ENCODE results near the gene KCNK7. TPM values are rescaled to one million over a fixed set of nuclear protein-coding genes. Genes with fewer than 3 reads are reported as not detected.

KCNK7 gene
- total RNA-seq, 1 experiment from 2014 or later, result 0.69 TPM

GRCh38 chr11:65641297-65642013 lies 45.9 kb upstream of the KCNK7 start:
- Histone ChIP-seq H3K4me3 (ENCODE audit: low read depth in 2 of 2, low read length in 2 of 2) (no peak overlapping the region), H3K27ac (ENCODE audit: low read length) (no peak overlapping the region), H3K27me3 (ENCODE audit: control insufficient read depth, insufficient read depth, low read length) (no peaks in the 10 kb centered on the region), H3K9me3 (ENCODE audit: control insufficient read depth, insufficient read depth, low read depth, low read length) (no peaks in the 10 kb centered on the region), H3K4me1 (ENCODE audit: control insufficient read depth, insufficient read depth, low read length) (peaks cover 24% of the 10 kb centered on the region), H3K36me3 (ENCODE audit: control insufficient read depth, insufficient read depth, low read length) (peaks cover 2% of the 10 kb centered on the region; the same call in 1 of the 2 replicates)
- TF ChIP-seq CTCF (IDR thresholded peaks at IDR 0.05), result no peak
- no peak for TF ChIP-seq POLR2AphosphoS5 (IDR thresholded peaks at IDR 0.05; ENCODE audit: low read depth, low read length)
- no peak for TF ChIP-seq SIN3A (IDR thresholded peaks at IDR 0.05; ENCODE audit: borderline replicate concordance, insufficient read depth, low read depth, low read length)
- BruUV-seq (replicated peaks), result no TSS peak
- ATAC-seq, result no peak
- ChIA-PET CTCF (no interaction called here), POLR2A (no interaction called here)
- no peak for DNase-seq (ENCODE audit: low read depth, low spot score)
- intact Hi-C loops (cut with micrococcal nuclease; ENCODE audit: unreplicated experiment) (no loop called here), in situ Hi-C loops (cut with HindIII; ENCODE audit: low pct_unique_long_range_greater_than_20kb, low sequenced_read_pairs) (no loop called here)

- ChIA-PET CTCF (no interaction called here), POLR2A (no interaction called here)
- no peaks in the 10 kb centered on the region for H3K9me3 ChIP-seq (ENCODE audit: control insufficient read depth, insufficient read depth, low read depth, low read length)
- no peak for DNase-seq (ENCODE audit: low read depth, low spot score)
- no peak for TF ChIP-seq POLR2AphosphoS5 (IDR thresholded peaks at IDR 0.05; ENCODE audit: low read depth, low read length)
- no peak for TF ChIP-seq SIN3A (IDR thresholded peaks at IDR 0.05; ENCODE audit: borderline replicate concordance, insufficient read depth, low read depth, low read length)
- no peak for TF ChIP-seq REST (IDR thresholded peaks at IDR 0.05; ENCODE audit: insufficient read depth in 1 of 2, low read depth in 2 of 2, low read length in 1 of 2)
- TF ChIP-seq TCF7L2 (IDR thresholded peaks at IDR 0.05; ENCODE audit: low read depth, low read length), result no peak
- no peak for TF ChIP-seq CTCF (IDR thresholded peaks at IDR 0.05)
- H3K4me3 ChIP-seq (ENCODE audit: low read depth in 2 of 2, low read length in 2 of 2), result no peak overlapping the region
- in situ Hi-C loops (cut with HindIII; ENCODE audit: low pct_unique_long_range_greater_than_20kb, low sequenced_read_pairs), result no loop called here
- H3K4me1 ChIP-seq (ENCODE audit: control insufficient read depth, insufficient read depth, low read length), result peaks cover 24% of the 10 kb centered on the region
- H3K27ac ChIP-seq (ENCODE audit: low read length), result no peak overlapping the region
- peaks cover 2% of the 10 kb centered on the region; the same call in 1 of the 2 replicates for H3K36me3 ChIP-seq (ENCODE audit: control insufficient read depth, insufficient read depth, low read length)
- no TSS peak for BruUV-seq (replicated peaks)
- intact Hi-C loops (cut with micrococcal nuclease; ENCODE audit: unreplicated experiment), result no loop called here
- no peak for ATAC-seq
- no peaks in the 10 kb centered on the region for H3K27me3 ChIP-seq (ENCODE audit: control insufficient read depth, insufficient read depth, low read length)
These were observed 45.1 kb upstream of the KCNK7 start for GRCh38 chr11:65640483-65641296.

Data from Panc1 (cell line).